GM12874 (cell line): Measurements from ENCODE around the gene ZNF302.

Source experiments
- CTCF ChIP-seq: IDR thresholded peaks from 2 replicates; pipeline ENCODE4 v1.5.1; 2011; ENCODE audit warnings: low read depth, mild to moderate bottlenecking, control low read depth, low read length, moderate library complexity; ENCODE audit not compliant: insufficient read depth

ZNF302 gene

GRCh38 chr19:34688592-34688991 is 11.1 kb downstream of the ZNF302 start:
- TF ChIP-seq CTCF: no peak

- TF ChIP-seq CTCF: no peak
Observed at GRCh38 chr19:34690372-34690771, 12.9 kb downstream of the ZNF302 start.

GRCh38 chr19:34692549-34692948 is 15.1 kb downstream of the ZNF302 start:
- TF ChIP-seq CTCF: no peak

- no peak for TF ChIP-seq CTCF
Observed at GRCh38 chr19:34707661-34708060, 30.2 kb downstream of the ZNF302 start.

GRCh38 chr19:34711890-34712289 is 34.4 kb downstream of the ZNF302 start:
- no peak for TF ChIP-seq CTCF

- peak; percentile 41; the same call in 1 of the 2 replicates for TF ChIP-seq CTCF
Observed at GRCh38 chr19:34712395-34713261, 35.1 kb downstream of the ZNF302 start.

- no peak for TF ChIP-seq CTCF
Observed at GRCh38 chr19:34713262-34713637, 35.8 kb downstream of the ZNF302 start.

- TF ChIP-seq CTCF: no peak
Observed at GRCh38 chr19:34715357-34715756, 37.9 kb downstream of the ZNF302 start.
